Lung (tissue), 12 donors: ENCODE results near the gene FGFR3. TPM values are rescaled to one million over a fixed set of nuclear protein-coding genes. Genes with fewer than 3 reads are reported as not detected.

Source experiments
- ATAC-seq: fragments of 200-7000 bp; cut with Tn5 transposase; one replicate; pipeline ENCODE4 v1.9.1; 2020; ENCODE audit warnings: moderate number of reproducible peaks; ENCODE audit not compliant: insufficient read depth, low FRiP score
- DNase-seq, 3 donors: peaks; one replicate each; pipeline ENCODE4 v3.0.0-alpha.2; 2013 to 2017
- H3K27ac ChIP-seq, 2 donors: one replicate each; pipeline ENCODE4 v1.5.1; 2013; ENCODE audit warnings: mild to moderate bottlenecking in 2 of 2, moderate library complexity in 2 of 2, control low read depth in 1 of 2, inconsistent platforms in 1 of 2, low read depth in 1 of 2, low read length in 1 of 2
- H3K27me3 ChIP-seq, 3 donors: one replicate each; pipeline ENCODE4 v1.5.1; 2013; ENCODE audit warnings: low read length in 2 of 3; ENCODE audit not compliant: control insufficient read depth in 3 of 3, insufficient read depth in 3 of 3
- H3K36me3 ChIP-seq, 4 donors: one replicate each; pipeline ENCODE4 v1.5.1; 2013; ENCODE audit warnings: low read length in 4 of 4, mild to moderate bottlenecking in 1 of 4, moderate library complexity in 1 of 4; ENCODE audit not compliant: control insufficient read depth in 4 of 4, insufficient read depth in 4 of 4
- H3K4me1 ChIP-seq, 5 donors: one replicate each; pipeline ENCODE4 v1.5.1; 2013; ENCODE audit warnings: low read length in 5 of 5, mild to moderate bottlenecking in 2 of 5, moderate library complexity in 1 of 5; ENCODE audit not compliant: control insufficient read depth in 5 of 5, insufficient read depth in 5 of 5
- H3K4me3 ChIP-seq: one replicate; pipeline ENCODE4 v1.5.1; 2013; ENCODE audit warnings: mild to moderate bottlenecking, control low read depth, moderate library complexity
- H3K9ac ChIP-seq, 2 donors: one replicate each; pipeline ENCODE4 v1.5.1; 2013; ENCODE audit warnings: low read length in 2 of 2, control low read depth in 1 of 2; ENCODE audit not compliant: insufficient read depth in 1 of 2
- H3K9me3 ChIP-seq, 4 donors: one replicate each; pipeline ENCODE4 v1.5.1; 2013; ENCODE audit warnings: low read length in 3 of 4, mild to moderate bottlenecking in 1 of 4, moderate library complexity in 1 of 4; ENCODE audit not compliant: control insufficient read depth in 4 of 4, insufficient read depth in 3 of 4
- CTCF ChIP-seq: IDR thresholded peaks from 2 replicates; pipeline ENCODE4 v1.5.1; 2012; ENCODE audit warnings: mild to moderate bottlenecking; ENCODE audit errors: control extremely low read depth, extremely low read depth
- WGBS, 2 donors: extraction: QIAGEN DNeasy Blood & Tissue Kit; methylation state at CpG; one replicate each; pipeline ENCODE4 v1.1.7; 2013; 5-methylcytosine and 5-hydroxymethylcytosine counted together
- polyA plus RNA-seq, 2 donors: library from polyadenylated mRNA; stranded (reverse); fragments of 200-250 nt; gene quantifications; one replicate each; pipeline ENCODE4 v1.2.1, GENCODE V29; 2013
- total RNA-seq, 2 donors: library from RNA; depleted of rRNA in 1 of 2; stranded (reverse); fragments of >200 nt in 1 of 2; gene quantifications; one replicate each; pipeline ENCODE4 v1.2.1, GENCODE V29; 2014 to 2021
- donor health status: control.
- donor health status: control.
- donor health status: Bipolar disorder and iron deficiency.
- donor health status: healthy.
- donor health status: DM: yes; HTN: yes; CAD: no.

Gene FGFR3
- total and polyA plus RNA-seq, 4 donors = 8.1 to 99.3 (median 22.4) TPM

DNA sequence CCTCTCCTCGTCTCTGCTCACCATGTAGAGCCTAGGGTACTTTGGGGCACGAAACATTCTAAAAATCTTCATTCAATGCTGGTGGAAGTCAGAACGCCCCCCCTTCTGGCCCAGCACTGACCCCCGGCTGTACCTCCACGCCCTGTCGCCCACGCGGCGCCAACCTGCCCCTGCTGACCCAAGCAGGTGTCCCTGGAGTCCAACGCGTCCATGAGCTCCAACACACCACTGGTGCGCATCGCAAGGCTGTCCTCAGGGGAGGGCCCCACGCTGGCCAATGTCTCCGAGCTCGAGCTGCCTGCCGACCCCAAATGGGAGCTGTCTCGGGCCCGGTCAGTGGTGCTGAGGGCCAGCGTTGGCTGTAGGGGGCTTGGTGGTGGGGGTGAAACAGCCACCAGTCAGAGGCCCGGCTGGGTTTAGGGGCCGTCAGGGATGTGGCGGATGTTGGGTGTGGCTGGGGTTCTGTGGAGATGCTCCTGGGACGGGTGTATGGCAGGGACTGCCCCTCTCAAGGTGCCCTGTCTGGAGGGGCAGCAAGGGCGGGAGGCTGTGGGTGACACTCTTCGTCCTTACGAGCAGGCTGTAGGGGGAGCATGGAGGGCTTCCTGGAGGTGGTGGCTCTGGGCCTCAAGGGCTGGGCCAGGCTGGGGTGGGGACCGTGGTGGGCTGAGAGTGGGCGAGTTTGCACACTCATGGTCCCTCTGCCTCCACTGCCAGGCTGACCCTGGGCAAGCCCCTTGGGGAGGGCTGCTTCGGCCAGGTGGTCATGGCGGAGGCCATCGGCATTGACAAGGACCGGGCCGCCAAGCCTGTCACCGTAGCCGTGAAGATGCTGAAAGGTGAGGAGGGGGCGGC, 11.8 kb downstream of the FGFR3 start:
- H3K36me3 ChIP-seq = peaks cover 0 to 26% (median 13%) of the 10 kb centered on the region in 4 donors
- peaks cover 0 to 13% (median 2%) of the 10 kb centered on the region in 5 donors for H3K4me1 ChIP-seq
- no peak for TF ChIP-seq CTCF
- no peak overlapping the region for H3K4me3 ChIP-seq
- no peak for ATAC-seq
- H3K9me3 ChIP-seq = no peaks in the 10 kb centered on the region
- WGBS, 2 donors = 94 to 95% methylated on average over 37 of the region's 37 CpGs
- no peak overlapping the region for H3K27ac ChIP-seq
- no peak for DNase-seq
- H3K27me3 ChIP-seq = no peaks in the 10 kb centered on the region
- H3K9ac ChIP-seq = no peak overlapping the region

GRCh38 chr4:1805493-1806222, 12.6 kb downstream of the FGFR3 start:
- Histone ChIP-seq H3K27me3 (no peaks in the 10 kb centered on the region), H3K4me3 (no peak overlapping the region), H3K36me3 (peaks cover 0 to 26% (median 13%) of the 10 kb centered on the region in 4 donors), H3K9ac (no peak overlapping the region), H3K27ac (no peak overlapping the region), H3K9me3 (no peaks in the 10 kb centered on the region), H3K4me1 (peaks cover 0 to 13% (median 2%) of the 10 kb centered on the region in 5 donors)
- ATAC-seq = no peak
- no peak for DNase-seq
- no peak for TF ChIP-seq CTCF
- 91 to 94% methylated on average over 46 to 47 of the region's 47 CpGs for WGBS, 2 donors

GRCh38 chr4:1806223-1806564, 13.1 kb downstream of the FGFR3 start:
- no peak for TF ChIP-seq CTCF
- Histone ChIP-seq H3K9me3 (no peaks in the 10 kb centered on the region), H3K27ac (no peak overlapping the region), H3K4me3 (no peak overlapping the region), H3K27me3 (no peaks in the 10 kb centered on the region), H3K9ac (no peak overlapping the region), H3K36me3 (peaks cover 0 to 26% (median 13%) of the 10 kb centered on the region in 4 donors), H3K4me1 (peaks cover 0 to 12% (median 2%) of the 10 kb centered on the region in 5 donors)
- WGBS, 2 donors = 92 to 94% methylated on average over 11 of the region's 11 CpGs
- DNase-seq (no peak), ATAC-seq (no peak)
